Fibroblast of the aortic adventitia (primary cell): ENCODE results near the gene CDC42EP3. TPM values are rescaled to one million over a fixed set of nuclear protein-coding genes. Genes with fewer than 3 reads are reported as not detected.
A peak's percentile ranks its signal among the peaks of the same experiment; 100 is the strongest.

Experiments used
- DNase-seq: peaks from one replicate; pipeline ENCODE4 v3.0.0-alpha.2; 2010; ENCODE audit warnings: low read depth
- H3K4me3 ChIP-seq: 2 replicates; pipeline ENCODE4 v1.5.1; 2011; ENCODE audit warnings: low read depth, mild to moderate bottlenecking, control low read depth, low read length, moderate library complexity
- CTCF ChIP-seq: IDR thresholded peaks from 2 replicates; pipeline ENCODE4 v1.5.1; 2011; ENCODE audit warnings: mild to moderate bottlenecking, low read length, control low read depth, inconsistent platforms; ENCODE audit not compliant: insufficient read depth
- total RNA-seq: library from RNA; depleted of rRNA; stranded (reverse); fragments of >200 nt; gene quantifications from 2 replicates; pipeline ENCODE4 v1.2.3, GENCODE V29; 2012; ENCODE audit warnings: low replicate concordance

Gene CDC42EP3
- total RNA-seq, 1 donor, result 34.7 TPM

GRCh38 chr2:37653805-37654378, 17.6 kb downstream of the CDC42EP3 start:
- no peak overlapping the region for H3K4me3 ChIP-seq
- DNase-seq, result no peak
- TF ChIP-seq CTCF, result no peak

DNA sequence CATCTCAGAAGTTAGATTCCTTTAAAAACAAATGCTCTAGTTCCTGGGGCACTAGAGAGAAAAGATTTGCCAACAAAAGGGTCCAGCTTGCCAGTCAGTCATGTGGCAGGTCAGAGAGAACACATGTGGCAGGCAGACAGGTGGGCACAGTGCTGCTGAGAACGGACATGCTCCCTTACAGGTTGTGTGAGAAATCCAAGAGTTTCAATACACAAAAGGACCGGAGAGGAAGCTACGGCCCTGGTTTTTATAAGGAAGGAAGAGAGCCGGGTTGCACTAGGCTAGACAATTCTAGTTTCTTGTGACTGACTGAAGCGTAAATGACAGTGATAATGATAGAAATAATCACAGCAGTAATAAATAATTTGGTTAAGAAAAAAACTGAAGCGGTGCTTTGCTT, 18.3 kb downstream of the CDC42EP3 start:
- no peak overlapping the region for H3K4me3 ChIP-seq
- no peak for TF ChIP-seq CTCF
- DNase-seq, result no peak

DNA sequence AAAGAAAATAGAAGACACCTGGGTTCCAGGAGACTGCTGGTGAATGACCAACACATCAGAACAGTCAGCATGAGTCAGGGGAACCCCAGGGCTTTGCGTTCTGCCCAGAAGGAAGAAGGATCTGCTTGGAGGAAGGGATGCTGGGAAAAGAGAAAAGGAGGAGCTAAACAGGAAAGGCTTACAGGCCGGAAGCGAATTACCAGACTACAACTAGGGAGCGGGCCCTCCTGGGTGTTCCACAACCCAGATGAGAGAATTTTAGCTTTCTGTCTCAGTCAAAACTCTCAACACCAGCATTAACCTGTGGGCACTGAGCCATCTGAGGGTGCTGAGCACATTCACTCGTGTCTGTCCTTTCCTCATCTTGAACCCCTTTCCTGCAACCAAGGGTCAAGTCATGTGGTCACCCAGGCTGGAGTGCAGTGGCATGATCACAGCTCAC, 19.2 kb downstream of the CDC42EP3 start:
- peak; percentile 71 for DNase-seq
- no peak for TF ChIP-seq CTCF
- H3K4me3 ChIP-seq, result no peak overlapping the region

- TF ChIP-seq CTCF, result no peak
- no peak overlapping the region for H3K4me3 ChIP-seq
- no peak for DNase-seq
Observed at GRCh38 chr2:37650548-37651093, 20.8 kb downstream of the CDC42EP3 start.

DNA sequence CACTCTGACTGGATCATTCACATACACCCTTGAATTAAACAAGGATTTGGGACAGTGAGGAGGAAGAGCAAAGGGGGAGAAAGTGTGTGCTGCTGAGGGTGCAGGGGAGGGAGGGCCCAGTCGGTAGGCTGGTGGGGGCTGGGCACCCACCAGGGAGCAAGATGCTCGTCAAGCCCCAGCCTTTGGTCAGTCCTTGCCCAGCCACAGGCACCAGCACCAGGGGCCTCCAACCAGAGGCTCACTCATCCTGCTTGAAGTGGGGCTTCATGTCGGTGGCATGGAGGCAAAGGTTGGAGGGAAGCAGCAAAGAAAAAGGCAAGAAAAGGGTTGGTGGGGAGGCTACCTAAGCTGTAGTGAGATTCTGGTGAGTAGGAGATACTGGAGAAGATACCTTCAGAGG, 21.9 kb downstream of the CDC42EP3 start:
- H3K4me3 ChIP-seq, result no peak overlapping the region
- no peak for DNase-seq
- TF ChIP-seq CTCF, result no peak

GRCh38 chr2:37648331-37649011, 23.0 kb downstream of the CDC42EP3 start:
- DNase-seq, result peak; percentile 75
- TF ChIP-seq CTCF, result peak; percentile 39
- no peak overlapping the region for H3K4me3 ChIP-seq
